Liver (tissue), 9 donors: ENCODE measurements around the gene CFAP221. TPM values are rescaled to one million over a fixed set of nuclear protein-coding genes. Genes with fewer than 3 reads are reported as not detected.

ENCODE experiments used
- DNase-seq: peaks from one replicate; pipeline ENCODE4 v3.0.0-alpha.2; 2017; ENCODE audit warnings: low spot score
- H3K27ac ChIP-seq, 2 donors: one replicate each; pipeline ENCODE4 v1.7.0; 2013; ENCODE audit warnings: inconsistent platforms in 2 of 2, low read length in 2 of 2, control low read depth in 1 of 2, low read depth in 1 of 2, mild to moderate bottlenecking in 1 of 2
- H3K27me3 ChIP-seq, 4 donors: one replicate each; pipeline versions ENCODE4 v1.6.1 to v1.7.0; 2013; ENCODE audit warnings: low read length in 3 of 4, inconsistent platforms in 1 of 4, mild to moderate bottlenecking in 1 of 4, moderate library complexity in 1 of 4; ENCODE audit not compliant: control insufficient read depth in 4 of 4, insufficient read depth in 4 of 4
- H3K36me3 ChIP-seq, 4 donors: one replicate each; pipeline versions ENCODE4 v1.6.1 to v1.7.0; 2013; ENCODE audit warnings: low read length in 3 of 4, mild to moderate bottlenecking in 3 of 4, low read depth in 1 of 4, moderate library complexity in 1 of 4; ENCODE audit not compliant: control insufficient read depth in 4 of 4, insufficient read depth in 3 of 4
- H3K4me1 ChIP-seq, 4 donors: one replicate each; pipeline versions ENCODE4 v1.6.1 to v1.7.0; 2013; ENCODE audit warnings: low read length in 3 of 4, mild to moderate bottlenecking in 3 of 4, moderate library complexity in 1 of 4; ENCODE audit not compliant: control insufficient read depth in 4 of 4, insufficient read depth in 4 of 4
- H3K4me3 ChIP-seq, 3 donors: one replicate each; pipeline versions ENCODE4 v1.6.1 to v1.7.0; 2013; ENCODE audit warnings: low read length in 3 of 3, control low read depth in 1 of 3, low read depth in 1 of 3, mild to moderate bottlenecking in 1 of 3
- H3K9ac ChIP-seq, 2 donors: one replicate each; pipeline ENCODE4 v1.7.0; 2013; ENCODE audit warnings: low read length in 2 of 2, mild to moderate bottlenecking in 2 of 2, moderate library complexity in 2 of 2, control low read depth in 1 of 2, low read depth in 1 of 2
- H3K9me3 ChIP-seq, 4 donors: one replicate each; pipeline versions ENCODE4 v1.6.1 to v1.7.0; 2013; ENCODE audit warnings: low read length in 3 of 4; ENCODE audit not compliant: control insufficient read depth in 4 of 4
- EGR1 ChIP-seq, 2 donors: IDR thresholded peaks; 2 replicates each; pipeline ENCODE4 v1.6.1; 2016 to 2018; ENCODE audit warnings: antibody characterized with exemption in 2 of 2, low read depth in 2 of 2
- FOXA1 ChIP-seq: IDR thresholded peaks from 2 replicates; pipeline ENCODE4 v1.6.1; 2016; ENCODE audit warnings: antibody characterized with exemption
- GABPA ChIP-seq, 2 donors: IDR thresholded peaks in 1 of 2; conservative IDR thresholded peaks in 1 of 2; 2 replicates each; pipeline ENCODE4 v1.6.1; 2016; ENCODE audit warnings: antibody characterized with exemption in 2 of 2, mild to moderate bottlenecking in 1 of 2, moderate library complexity in 1 of 2
- HNF4G ChIP-seq: IDR thresholded peaks from 2 replicates; pipeline ENCODE4 v1.6.1; 2016; ENCODE audit warnings: antibody characterized with exemption
- JUND ChIP-seq, 2 donors: IDR thresholded peaks; 2 replicates each; pipeline ENCODE4 v1.6.1; 2016; ENCODE audit warnings: antibody characterized with exemption in 2 of 2
- MAX ChIP-seq: IDR thresholded peaks from 2 replicates; pipeline ENCODE4 v1.6.1; 2016; ENCODE audit warnings: antibody characterized with exemption
- NR2F2 ChIP-seq: IDR thresholded peaks from 2 replicates; pipeline ENCODE4 v1.6.1; 2016; ENCODE audit warnings: antibody characterized with exemption
- REST ChIP-seq: IDR thresholded peaks from 2 replicates; pipeline ENCODE4 v1.6.1; 2016; ENCODE audit warnings: antibody characterized with exemption, mild to moderate bottlenecking
- RXRA ChIP-seq, 2 donors: IDR thresholded peaks; 2 replicates each; pipeline ENCODE4 v1.6.1; 2017 to 2018; ENCODE audit warnings: antibody characterized with exemption in 2 of 2, mild to moderate bottlenecking in 1 of 2
- TAF1 ChIP-seq: conservative IDR thresholded peaks from 2 replicates; pipeline ENCODE4 v1.6.1; 2016; ENCODE audit warnings: antibody characterized with exemption, mild to moderate bottlenecking
- YY1 ChIP-seq: IDR thresholded peaks from 2 replicates; pipeline ENCODE4 v1.6.1; 2016; ENCODE audit warnings: antibody characterized with exemption, mild to moderate bottlenecking
- WGBS: extraction: QIAGEN DNeasy Blood & Tissue Kit; methylation state at CpG from one replicate; pipeline ENCODE4 v1.1.7; 2013; 5-methylcytosine and 5-hydroxymethylcytosine counted together
- polyA plus RNA-seq, 2 donors: library from polyadenylated mRNA; stranded (reverse) in 1 of 2; unstranded in 1 of 2; fragments of 200-250 nt in 1 of 2; fragments of >200 nt in 1 of 2; fragmentation: Nextera tagmentation in 1 of 2; extraction: Ambion mirVana in 1 of 2; gene quantifications; one replicate each; pipeline versions ENCODE4 v1.2.1 to v1.2.3, GENCODE V29; 2013 to 2015
- total RNA-seq, 2 donors: library from RNA; depleted of rRNA; stranded (reverse); fragments of >200 nt; gene quantifications; one replicate each; pipeline ENCODE4 v1.2.3, GENCODE V29; 2014
- donor health status: healthy.
- donor health status: healthy.
- donor health status: healthy.
- donor health status: healthy.
- donor health status: healthy.

The CFAP221 gene
- total and polyA plus RNA-seq, 4 donors: 0.23 to 3.1 (median 1.2) TPM

GRCh38 chr2:119704670-119705120 lies 160.4 kb downstream of the CFAP221 start (continued):
- TF ChIP-seq REST: no peak
- no peak for TF ChIP-seq MAX
- TF ChIP-seq YY1: no peak
- TF ChIP-seq FOXA1: no peak
- no peak for TF ChIP-seq TAF1
- TF ChIP-seq EGR1 (IDR thresholded peaks at IDR 0.05; ENCODE audit: low read depth in 2 of 2): no peak
- TF ChIP-seq HNF4G: no peak
- no peak for TF ChIP-seq GABPA (IDR thresholded peaks at IDR 0.05 in 1 of 2, conservative IDR thresholded peaks at IDR 0.05 in 1 of 2)

- Histone ChIP-seq H3K9ac (no peak overlapping the region), H3K36me3 (no peaks in the 10 kb centered on the region), H3K9me3 (no peaks in the 10 kb centered on the region), H3K27me3 (no peaks in the 10 kb centered on the region), H3K27ac (no peak overlapping the region), H3K4me1 (peaks cover 0 to 2% (median 1%) of the 10 kb centered on the region in 4 donors), H3K4me3 (no peak overlapping the region)
- WGBS: 81% methylated on average over 8 of the region's 8 CpGs
- TF ChIP-seq JUND (IDR thresholded peaks at IDR 0.05) (no peak), RXRA (IDR thresholded peaks at IDR 0.05) (no peak), FOXA1 (no peak), EGR1 (IDR thresholded peaks at IDR 0.05; ENCODE audit: low read depth in 2 of 2) (no peak), NR2F2 (no peak)
- no peak for DNase-seq
Observed at GRCh38 chr2:119706221-119706620, 162.0 kb downstream of the CFAP221 start.

Other genes with a start within 250 kb of the CFAP221 start
- 1 to 10 TPM; 2.7 to 5.2 TPM for gene C2orf76, start 177.6 kb upstream of the CFAP221 start, total RNA-seq
- 1 to 10 TPM; 3.9 to 6.3 TPM for gene C2orf76, start 177.6 kb upstream of the CFAP221 start, polyA plus RNA-seq
- gene DBI, start 177.5 kb upstream of the CFAP221 start, total RNA-seq: 100 to 1,000 TPM; 134 to 187 TPM
- gene DBI, start 177.5 kb upstream of the CFAP221 start, polyA plus RNA-seq: 100 to 1,000 TPM; 524 to 900 TPM
- gene TMEM37, start 112.6 kb upstream of the CFAP221 start, total RNA-seq: 10 to 100 TPM; 17.6 to 30.3 TPM
- gene TMEM37, start 112.6 kb upstream of the CFAP221 start, polyA plus RNA-seq: 100 to 1,000 TPM in 1 of 2 donors, 10 to 100 TPM in 1; 44.5 to 125 TPM
- gene SCTR, start 20.0 kb upstream of the CFAP221 start, total RNA-seq: under 1 TPM; 0.17 to 0.28 TPM
- gene SCTR, start 20.0 kb upstream of the CFAP221 start, polyA plus RNA-seq: under 1 TPM; 0.31 to 0.47 TPM
- gene TMEM177, start 134.8 kb downstream of the CFAP221 start, total RNA-seq: 10 to 100 TPM; 13.0 to 22.6 TPM
- gene TMEM177, start 134.8 kb downstream of the CFAP221 start, polyA plus RNA-seq: 10 to 100 TPM; 22.7 to 26.0 TPM
- 10 to 100 TPM; 12.6 to 34.6 TPM for gene PTPN4, start 215.5 kb downstream of the CFAP221 start, total RNA-seq
- gene PTPN4, start 215.5 kb downstream of the CFAP221 start, polyA plus RNA-seq: 1 to 10 TPM; 4.2 to 6.4 TPM